HG02642 (cell line): ENCODE measurements around the gene RETREG1.

Experiments used
- ATAC-seq: cut with Tn5 transposase; IDR thresholded peaks from one replicate; pipeline ENCODE4 v1.9.1; 2021; ENCODE audit warnings: mild to moderate bottlenecking; ENCODE audit not compliant: unreplicated experiment, poor library complexity

RETREG1 gene

DNA sequence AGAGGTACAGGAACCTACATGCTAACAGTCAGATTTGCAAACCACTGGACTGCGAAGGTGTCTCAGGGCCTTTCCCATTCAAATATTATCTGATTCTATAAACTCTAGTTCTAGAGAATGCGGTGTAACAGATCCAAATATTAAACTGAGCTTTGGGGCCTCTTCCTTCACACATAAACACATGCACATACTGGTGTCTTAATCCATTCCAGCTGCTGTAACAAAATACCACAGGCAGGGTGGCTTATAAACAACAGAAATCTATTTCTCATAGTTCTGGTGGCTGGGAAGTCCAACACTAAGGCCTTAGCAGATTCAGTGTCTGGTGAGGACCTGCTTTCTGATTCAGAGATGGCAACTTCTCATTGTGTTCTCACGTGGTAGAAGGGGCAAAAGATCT lies 30.2 kb downstream of the RETREG1 start:
- no peak for ATAC-seq

DNA sequence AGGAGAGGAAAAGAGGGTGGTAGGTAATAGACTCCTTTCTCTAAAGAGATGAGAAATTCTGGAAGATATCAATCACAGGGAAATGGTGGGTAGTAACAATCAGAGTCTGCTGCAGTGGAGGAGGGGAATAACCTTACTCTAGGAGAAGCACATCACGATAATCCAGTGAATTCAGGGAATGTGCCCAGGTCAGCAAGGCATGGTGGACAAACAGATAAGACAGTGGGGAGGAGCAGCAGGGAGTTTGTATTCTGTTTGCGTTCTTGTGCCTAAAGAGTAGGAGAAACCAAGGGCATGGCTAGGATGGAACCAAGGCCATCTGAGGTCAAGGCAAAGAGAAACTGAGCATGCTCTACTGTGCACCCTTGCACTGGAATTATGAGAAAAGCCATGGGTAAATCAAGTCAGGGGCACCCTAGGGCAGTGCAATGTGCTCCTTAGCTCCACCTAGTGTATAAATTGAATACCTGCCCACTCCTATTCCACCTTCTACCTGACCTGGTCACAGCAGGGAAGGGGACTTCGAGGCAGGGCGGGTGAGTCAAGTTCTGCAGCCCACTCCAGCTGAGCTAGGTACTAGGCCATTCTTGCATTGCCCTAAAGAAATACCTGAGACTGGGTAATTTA lies 31.6 kb downstream of the RETREG1 start:
- ATAC-seq: peak; percentile 66

DNA sequence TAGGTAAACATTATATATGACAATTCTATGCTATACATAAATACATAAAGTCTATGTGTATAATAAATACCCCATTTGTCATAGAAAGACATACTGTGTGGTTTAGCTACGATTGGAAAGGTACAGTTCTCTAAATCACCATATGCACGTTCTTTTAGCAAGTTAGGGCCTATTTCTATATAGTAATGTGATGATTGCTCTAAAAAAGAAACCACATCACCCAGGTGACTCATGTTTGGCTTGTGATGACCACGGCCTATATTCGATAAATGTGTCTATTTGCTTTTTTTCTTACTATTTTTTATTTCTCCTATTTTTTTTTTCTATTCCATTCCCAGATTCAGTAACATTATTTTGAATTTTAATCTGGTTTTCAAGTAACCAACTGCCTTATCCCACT lies 34.7 kb downstream of the RETREG1 start:
- ATAC-seq: no peak

DNA sequence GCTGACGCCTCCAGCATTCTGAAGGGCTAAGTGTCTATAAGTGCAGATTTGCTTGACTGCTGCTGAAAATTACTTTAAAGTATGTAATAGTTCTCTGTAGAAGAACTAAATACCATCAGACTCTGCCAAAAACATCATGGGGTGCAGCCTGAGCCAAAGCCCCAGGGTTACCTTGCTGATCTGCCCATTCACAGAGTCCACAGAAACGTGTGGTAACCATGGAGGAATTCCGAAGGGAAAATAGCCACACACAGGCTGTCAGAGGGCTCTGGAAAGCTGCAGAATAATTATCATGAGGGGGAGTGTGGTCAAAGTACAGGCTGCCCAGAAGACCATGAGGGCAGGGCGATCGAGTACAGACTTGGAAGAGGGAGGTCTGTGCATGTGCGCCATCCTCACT lies 36.4 kb downstream of the RETREG1 start:
- no peak for ATAC-seq

DNA sequence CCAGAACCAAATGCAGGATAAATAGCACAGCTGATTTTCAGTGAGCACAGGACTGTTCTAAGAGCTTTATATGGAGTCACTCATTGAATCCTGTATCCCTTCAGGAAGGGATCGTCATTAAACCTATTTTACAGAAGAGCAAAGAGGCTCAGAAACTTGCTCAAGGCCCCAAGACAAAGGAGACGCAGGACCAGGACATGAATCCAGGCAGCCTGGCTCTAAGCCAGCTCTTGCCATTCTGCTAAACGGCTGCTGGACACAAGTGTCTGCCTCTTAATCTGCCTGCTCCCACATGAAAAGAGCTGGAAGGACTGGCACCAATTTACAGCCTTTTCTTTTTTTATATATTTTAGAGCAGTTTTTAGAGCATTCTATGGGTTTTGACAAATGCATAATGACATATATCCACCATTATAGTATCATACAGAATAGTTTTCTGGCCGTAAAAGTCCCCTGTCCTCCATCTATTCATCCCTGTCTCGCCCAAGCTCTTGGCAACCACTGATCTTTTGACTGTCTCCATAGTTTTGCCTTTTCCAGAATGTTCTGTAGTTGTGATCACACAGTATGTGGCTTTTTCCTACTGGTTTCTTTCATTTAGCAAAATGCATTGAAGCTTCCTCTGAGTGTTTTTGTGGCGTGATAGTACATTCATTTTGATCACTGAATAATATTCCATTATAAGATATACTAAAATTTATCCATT lies 37.5 kb downstream of the RETREG1 start:
- ATAC-seq: no peak

DNA sequence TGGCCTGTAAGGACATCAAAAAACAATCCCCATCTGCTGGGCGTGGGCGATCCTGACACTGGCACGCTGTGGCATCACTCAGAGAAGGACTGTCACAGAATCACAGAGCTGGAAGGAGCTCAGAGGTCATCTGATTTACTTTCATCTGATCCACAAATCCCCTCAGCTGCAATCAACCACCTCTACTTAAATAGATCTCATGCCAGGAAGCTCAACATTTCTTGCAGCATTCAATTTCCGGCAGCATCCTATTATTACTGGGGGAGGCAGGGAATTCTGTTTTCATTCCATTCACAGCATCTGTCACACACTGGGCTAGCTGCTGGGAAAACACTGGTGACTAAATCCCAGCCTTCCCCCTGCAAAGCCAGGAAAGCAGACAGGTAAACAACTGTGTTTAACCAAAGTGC lies 38.3 kb downstream of the RETREG1 start:
- ATAC-seq: no peak

DNA sequence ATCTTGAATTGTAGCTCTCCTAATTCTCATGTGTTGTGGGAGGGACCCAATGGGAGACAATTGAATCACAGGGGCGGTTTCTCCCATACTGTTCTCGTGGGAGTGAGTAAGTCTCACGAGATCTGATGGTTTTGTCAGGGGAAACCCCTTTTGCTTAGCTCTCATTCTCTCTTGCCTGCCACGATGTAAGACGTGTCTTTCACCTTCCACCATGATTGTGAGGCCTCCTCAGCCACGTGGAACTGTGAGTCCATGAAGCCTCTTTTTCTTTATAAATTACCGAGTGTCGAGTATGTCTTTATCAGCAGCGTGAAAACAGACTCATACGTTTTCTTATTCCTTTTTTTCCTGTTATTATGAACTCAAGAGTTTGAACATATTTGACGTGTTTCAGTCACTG lies 39.1 kb downstream of the RETREG1 start:
- no peak for ATAC-seq

DNA sequence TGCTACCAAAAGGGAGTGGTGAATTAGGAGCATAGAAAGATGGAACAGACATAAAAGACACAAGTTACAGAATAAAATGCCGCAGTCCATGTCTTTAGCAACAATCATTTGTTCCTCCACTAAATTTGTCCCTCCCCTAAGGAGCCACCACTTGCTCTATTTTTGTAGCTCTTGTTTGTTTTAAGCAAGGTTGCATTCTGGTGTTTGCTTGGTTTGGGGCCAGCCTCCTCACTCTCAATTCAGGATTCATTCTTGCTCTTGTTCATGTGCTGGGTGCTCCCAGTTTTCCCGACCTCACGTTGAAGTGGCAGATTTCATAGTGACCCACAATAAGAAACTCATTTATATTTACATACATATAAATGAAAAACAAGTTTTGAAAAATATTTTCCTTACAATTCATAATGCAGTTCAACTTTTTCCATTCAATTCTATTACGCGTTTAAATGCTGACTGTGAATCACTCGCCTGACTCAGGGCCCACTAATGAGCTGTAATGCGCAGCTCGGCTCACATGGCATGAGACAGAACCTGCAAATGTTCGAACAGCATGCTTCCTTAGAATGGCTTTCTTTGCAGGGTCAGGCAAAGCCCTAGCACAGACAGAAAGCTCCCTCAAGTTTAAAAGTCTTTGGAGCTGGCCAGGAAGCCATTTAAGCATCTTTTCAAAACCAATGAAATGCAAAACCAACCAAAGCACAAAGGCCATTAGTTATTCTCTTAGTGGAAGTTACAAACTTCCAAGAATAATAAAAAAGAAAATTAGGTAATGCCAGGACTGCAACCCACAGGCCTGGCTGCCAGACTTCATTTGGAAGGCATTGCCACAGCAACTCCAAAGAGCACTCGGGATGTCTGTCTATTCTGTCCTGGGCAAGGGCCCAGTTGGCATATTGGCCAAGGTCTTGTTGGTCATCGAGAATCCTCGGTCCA lies 41.7 kb downstream of the RETREG1 start:
- no peak for ATAC-seq

DNA sequence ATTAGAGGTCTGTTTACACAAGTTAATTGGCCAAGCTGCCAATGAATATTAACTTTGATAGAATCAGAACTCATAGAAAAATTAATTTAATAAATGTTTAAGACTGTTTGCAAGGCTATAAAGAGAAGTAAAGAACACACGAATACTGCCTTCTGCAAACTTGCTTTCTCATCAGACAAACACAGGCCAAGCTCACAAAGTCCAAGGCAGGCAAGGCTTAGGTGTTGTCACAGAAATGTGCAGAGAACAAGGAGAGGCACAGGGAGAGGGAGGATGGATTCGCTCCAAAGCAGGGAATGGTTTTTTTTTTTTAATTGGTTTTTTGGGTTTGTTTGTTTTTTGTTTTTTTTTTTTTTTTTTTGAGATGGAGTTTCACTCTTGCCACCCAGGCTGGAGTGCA lies 43.4 kb downstream of the RETREG1 start:
- no peak for ATAC-seq

DNA sequence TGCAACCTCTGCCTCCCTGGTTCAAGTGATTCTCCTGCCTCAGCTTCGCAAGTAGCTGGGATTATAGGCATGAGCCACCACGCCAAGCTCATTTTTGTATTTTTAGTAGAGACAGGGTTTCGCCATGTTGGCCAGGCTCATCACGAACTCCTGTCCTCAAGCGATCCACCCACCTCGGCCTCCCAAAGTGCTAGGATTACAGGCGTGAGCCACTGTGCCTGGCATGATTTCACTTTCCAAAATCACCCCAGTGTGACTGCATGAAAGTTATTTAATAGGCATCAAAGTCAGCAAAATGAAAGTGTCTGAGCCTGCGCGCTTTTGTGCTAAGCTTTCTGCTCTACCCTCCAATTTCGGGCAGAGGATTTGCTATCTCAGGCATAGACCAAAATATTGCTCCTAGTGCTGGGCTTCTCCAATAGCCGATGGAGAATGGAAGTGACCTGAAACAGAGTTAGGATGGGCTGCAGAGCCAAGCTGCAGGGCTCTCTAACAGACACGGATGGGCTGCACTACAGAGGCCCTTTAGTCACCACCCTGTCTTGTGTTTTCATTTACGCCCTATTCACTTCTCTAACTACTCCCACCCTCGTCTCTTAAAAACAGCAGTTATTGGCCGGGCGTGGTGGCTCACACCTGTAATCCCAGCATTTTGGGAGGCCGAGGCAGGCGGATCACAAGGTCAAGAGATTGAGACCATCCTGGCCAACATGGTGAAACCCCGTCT lies 44.3 kb downstream of the RETREG1 start:
- no peak for ATAC-seq

DNA sequence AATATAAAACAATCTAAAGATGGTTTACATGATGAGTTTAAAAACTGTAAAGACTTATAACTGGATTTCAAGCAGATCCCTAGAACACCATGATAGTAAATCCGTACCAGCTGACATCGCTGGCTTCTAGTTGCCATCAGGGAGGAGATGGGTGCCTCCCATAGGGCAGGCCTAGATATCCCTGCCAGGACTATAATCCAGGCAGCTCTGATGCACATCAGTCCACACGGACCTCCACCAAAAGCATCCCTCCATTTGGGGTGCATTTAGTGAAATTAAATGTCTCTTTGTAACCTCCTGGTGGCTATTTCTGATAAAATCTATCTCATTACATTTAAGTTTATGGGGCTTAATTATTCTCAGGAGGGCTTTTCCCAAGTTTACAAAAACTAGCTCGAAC lies 45.8 kb downstream of the RETREG1 start:
- ATAC-seq: no peak

DNA sequence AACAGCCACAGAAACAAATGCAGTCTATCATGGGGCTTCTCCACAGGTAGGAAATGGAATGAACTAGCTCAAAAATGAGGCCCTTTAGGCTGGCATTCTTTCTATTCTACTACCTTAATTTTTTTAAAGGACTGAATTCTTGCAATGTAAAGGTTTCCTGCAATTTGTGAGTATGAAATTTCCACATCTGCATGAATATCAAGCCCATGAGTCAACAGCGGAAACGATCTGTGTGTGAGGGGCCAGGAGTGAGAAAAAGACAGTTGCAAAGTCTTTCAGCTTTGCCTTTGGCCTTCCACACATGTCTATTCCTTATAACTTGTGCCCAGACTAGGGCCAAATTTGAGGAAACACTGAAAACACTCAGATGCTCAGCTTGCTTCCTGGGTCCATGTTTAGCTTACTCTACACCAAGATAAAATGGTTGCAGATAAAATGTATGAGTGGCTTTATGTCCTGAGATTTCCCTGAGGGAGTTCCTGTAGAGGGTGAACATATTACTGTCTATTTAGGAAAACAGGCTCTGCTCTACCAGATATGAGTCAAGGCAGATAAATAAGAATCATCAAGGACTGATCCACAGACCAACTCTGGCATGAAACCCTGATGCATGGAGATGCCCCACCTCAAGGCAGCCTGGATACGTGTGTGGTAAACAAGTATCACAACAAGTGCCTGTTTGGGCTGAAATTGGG lies 46.5 kb downstream of the RETREG1 start:
- ATAC-seq: no peak

DNA sequence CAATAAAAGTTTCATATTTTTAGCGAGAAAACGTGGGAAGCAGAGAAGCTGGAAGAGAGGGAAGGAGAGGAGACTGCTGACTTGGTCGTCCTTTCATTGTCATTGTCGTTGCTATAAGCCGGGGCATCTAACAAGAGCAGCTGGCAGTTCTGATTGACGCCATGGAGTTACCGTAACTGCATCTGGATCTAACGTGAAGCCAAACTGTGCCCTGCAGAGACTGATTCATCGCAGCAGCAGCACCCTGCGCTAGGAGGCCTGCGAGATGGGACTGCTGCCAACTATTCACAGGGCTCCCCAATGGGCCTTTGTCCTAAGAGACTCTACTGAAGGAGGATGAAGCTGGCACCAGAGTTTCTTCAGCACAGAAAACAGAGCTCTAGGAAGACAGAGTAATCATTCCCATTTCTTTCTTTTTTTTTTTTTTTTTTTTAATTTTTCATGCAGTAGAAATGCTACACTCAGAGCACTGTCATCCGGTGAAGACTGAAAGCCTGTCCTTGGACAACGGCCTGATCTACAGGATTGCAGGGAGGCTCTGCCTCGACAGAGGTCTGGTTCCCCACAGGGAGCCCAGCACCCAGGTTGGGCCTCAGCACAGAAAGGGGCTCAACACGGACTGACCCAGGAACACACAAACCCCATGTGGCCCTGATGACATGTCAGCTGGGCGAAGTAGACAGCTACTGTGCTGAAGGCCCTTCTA lies 47.8 kb downstream of the RETREG1 start:
- no peak for ATAC-seq

DNA sequence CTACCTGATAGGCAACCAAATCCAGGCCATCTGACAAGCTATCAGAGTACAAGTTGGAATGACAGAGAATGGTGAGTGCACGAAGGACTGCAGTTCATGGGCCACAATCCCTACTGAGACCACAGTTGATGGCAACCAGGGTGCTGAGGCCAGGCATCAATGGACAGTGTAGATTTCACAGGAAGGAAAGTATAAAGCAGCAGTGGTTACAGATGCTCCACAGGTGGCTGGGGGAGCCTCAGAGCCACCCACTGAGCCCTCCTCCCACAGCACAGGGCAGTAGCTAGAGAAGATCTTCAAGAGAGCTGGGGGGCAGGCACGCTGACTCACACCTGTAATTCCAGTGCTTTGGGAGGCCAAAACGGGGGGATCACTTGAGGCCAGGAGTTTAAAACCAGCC lies 49.4 kb downstream of the RETREG1 start:
- ATAC-seq: no peak

DNA sequence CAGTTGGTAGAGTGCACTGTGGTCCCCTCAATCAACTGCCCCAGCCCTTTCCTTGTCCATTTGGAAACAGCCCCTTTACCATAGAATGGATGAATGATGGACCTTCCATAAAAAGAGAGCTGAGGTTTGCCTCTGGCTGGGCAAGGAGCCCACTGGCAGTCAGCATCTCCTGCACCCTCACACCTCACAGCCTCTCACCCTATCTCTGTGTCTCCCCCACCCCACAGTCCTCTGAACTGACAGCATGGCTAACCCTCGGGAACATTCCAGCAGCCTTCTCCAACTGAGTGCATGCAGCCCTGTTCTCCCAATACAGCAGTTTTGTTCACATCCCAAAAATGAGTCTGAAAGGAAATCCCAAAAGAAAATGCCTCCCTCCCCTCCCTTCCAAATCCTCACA lies 51.7 kb downstream of the RETREG1 start:
- ATAC-seq: no peak

DNA sequence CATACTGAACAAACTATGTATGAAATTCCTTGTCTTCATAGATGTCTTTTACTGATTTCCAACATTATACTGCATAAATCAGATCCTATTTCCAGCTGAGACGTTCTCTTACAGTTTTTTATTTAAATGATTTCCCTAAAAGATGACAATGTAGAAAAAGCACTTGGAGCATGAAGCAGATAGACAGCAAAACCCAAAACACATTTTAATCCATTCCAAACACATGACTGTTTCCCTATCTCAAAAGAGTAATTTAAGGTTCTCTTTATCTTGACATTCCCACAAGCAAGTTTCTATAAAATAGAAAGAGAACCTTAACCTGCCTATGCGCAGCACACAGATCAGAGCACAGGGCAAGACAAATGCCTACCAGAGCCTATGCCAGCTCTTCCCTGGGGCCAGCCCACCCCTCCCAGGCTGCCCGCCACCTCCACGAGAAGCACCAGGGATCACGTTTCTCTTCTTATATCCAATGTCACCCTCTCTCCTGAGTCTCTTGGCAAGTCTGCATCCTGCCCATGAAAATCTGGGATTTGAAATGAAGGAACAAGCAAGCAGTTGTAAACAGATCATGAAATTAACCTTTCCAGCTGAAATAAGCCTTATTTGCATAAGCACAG lies 52.4 kb downstream of the RETREG1 start:
- no peak for ATAC-seq

DNA sequence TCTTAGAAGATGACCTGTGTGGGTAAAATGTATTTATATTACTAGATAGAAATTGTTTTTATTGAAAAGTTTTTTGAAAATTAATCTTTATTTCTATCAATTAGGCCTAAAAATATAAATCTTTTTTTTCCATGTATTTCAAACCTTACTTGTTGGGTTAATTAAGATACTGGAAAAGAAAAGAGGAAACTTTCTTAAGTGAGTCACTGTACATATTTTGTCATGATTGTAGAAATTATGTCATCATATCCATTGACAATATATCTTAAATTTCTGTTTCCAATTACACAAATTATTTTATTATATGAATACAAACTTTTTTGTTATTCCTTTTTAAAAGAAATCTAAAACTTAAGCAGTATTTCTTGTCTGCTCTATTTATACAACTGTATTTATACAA lies 53.1 kb downstream of the RETREG1 start:
- ATAC-seq: no peak

DNA sequence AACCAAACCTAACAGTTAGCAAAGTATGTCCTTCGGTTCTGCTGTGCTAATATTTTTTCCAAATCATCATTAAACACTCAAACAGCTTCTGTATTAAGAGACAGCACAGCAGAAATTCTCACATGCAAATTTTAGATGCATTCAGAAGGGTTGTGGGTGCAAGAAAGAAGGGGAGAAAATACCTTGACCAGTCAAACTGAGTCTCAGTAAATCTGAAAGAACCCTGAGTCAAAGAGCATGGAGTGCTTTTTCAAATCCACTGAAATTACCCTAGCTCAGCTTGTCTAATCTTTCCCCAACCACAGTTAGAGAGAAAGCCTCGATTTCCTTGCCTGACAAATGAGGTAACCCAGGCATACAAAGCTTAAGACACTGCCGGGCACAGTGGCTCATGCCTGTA lies 55.1 kb downstream of the RETREG1 start:
- no peak for ATAC-seq

DNA sequence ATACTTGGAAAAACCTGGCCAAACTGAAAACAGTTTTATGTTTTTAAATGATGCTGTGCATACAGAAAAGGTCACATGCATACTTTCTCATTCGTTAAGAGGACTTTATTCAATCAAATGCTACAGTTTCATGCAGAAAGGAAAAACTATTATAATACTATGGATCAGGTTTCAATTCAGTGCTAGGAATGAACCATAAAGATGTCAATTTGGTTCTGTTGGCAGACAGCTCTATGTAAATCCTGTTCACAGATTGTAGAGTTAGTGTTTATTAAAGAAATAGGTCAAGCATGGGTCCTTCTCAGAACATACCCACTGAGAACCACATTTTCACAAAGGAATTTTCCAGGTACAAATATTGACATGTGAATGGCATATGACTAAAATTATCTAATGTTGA lies 57.1 kb downstream of the RETREG1 start:
- no peak for ATAC-seq
